Measurements from ENCODE around the gene AMIGO1.

The AMIGO1 gene

GRCh38 chr1:109532365-109533136 is 23.0 kb upstream of the AMIGO1 start:
- DNase-seq, result peak; percentile 32 to 90 (median 72)

GRCh38 chr1:109531826-109532364 is 22.4 kb upstream of the AMIGO1 start:
- no peak for DNase-seq

GRCh38 chr1:109531380-109531779 is 21.9 kb upstream of the AMIGO1 start:
- no peak for DNase-seq

- peak in 25 of 51 donors; percentile 18 to 78 (median 47) for DNase-seq
Measured at GRCh38 chr1:109530457-109531087, 21.0 kb upstream of the AMIGO1 start.

- DNase-seq, result peak in 5 of 51 donors; percentile 23 to 75 (median 61)
Measured at GRCh38 chr1:109529881-109530456, 20.4 kb upstream of the AMIGO1 start.

- no peak for DNase-seq
Measured at GRCh38 chr1:109528712-109529111, 19.2 kb upstream of the AMIGO1 start.

GRCh38 chr1:109527846-109528695 is 18.5 kb upstream of the AMIGO1 start:
- DNase-seq, result no peak

GRCh38 chr1:109527098-109527811 is 17.7 kb upstream of the AMIGO1 start:
- DNase-seq, result no peak

GRCh38 chr1:109523706-109524105 is 14.2 kb upstream of the AMIGO1 start:
- DNase-seq, result no peak

- no peak for DNase-seq
Measured at GRCh38 chr1:109522026-109522425, 12.5 kb upstream of the AMIGO1 start.

GRCh38 chr1:109521002-109521951 is 11.8 kb upstream of the AMIGO1 start:
- DNase-seq, result no peak

- no peak for DNase-seq
Measured at GRCh38 chr1:109517337-109517736, 7.8 kb upstream of the AMIGO1 start.

GRCh38 chr1:109516872-109517271 is 7.3 kb upstream of the AMIGO1 start:
- DNase-seq, result no peak

GRCh38 chr1:109514846-109515245 is 5.3 kb upstream of the AMIGO1 start:
- DNase-seq, result no peak

GRCh38 chr1:109513110-109513710 is 3.7 kb upstream of the AMIGO1 start:
- no peak for DNase-seq

GRCh38 chr1:109508873-109509175 is 703 bp downstream of the AMIGO1 start:
- DNase-seq, result no peak

GRCh38 chr1:109508001-109508872 is 1.3 kb downstream of the AMIGO1 start:
- peak in 1 of 51 donors; percentile 11 for DNase-seq

- DNase-seq, result no peak
Measured at GRCh38 chr1:109504974-109505373, 4.6 kb downstream of the AMIGO1 start.

Data from hypothalamus (tissue), 51 donors.